Measurements from ENCODE around the gene CYTIP. TPM values are rescaled to one million over a fixed set of nuclear protein-coding genes. Genes with fewer than 3 reads are reported as not detected.

The CYTIP gene
- total RNA-seq, 1 donor from 2014 or later, result 0.54 TPM

- H3K9ac ChIP-seq, result no peak overlapping the region
- no peaks in the 10 kb centered on the region for H3K27me3 ChIP-seq
- no peaks in the 10 kb centered on the region for H4K20me1 ChIP-seq (ENCODE audit: low read depth)
- H3K9me3 ChIP-seq (ENCODE audit: low read depth), result no peaks in the 10 kb centered on the region
- no peak for TF ChIP-seq CTCF (IDR thresholded peaks at IDR 0.05)
- TF ChIP-seq EZH2phosphoT487 (IDR thresholded peaks at IDR 0.05), result no peak
- no peak for TF ChIP-seq EZH2 (IDR thresholded peaks at IDR 0.05)
- H3K79me2 ChIP-seq (ENCODE audit: low read depth), result no peaks in the 10 kb centered on the region
- H2AFZ ChIP-seq (replicated peaks), result no peak overlapping the region
- H3K4me3 ChIP-seq, result no peak overlapping the region
- Mint-ChIP-seq H3K27ac (no peak overlapping the region), H3K9me3 (no peaks in the 10 kb centered on the region), H3K4me1 (no peaks in the 10 kb centered on the region), H3K4me3 (no peak overlapping the region), H3K27me3 (ENCODE audit: insufficient read depth, low read depth) (no peaks in the 10 kb centered on the region), H3K36me3 (no peaks in the 10 kb centered on the region)
- H3F3A ChIP-seq (ENCODE audit: low read depth), result no peaks in the 10 kb centered on the region
- no peak overlapping the region for H3K4me2 ChIP-seq
- H3K36me3 ChIP-seq, result no peaks in the 10 kb centered on the region
- DNase-seq (ENCODE audit: low spot score), result no peak
- no peaks in the 10 kb centered on the region for H3K4me1 ChIP-seq
- no peak overlapping the region for H3K27ac ChIP-seq
Measured at GRCh38 chr2:157468931-157469708, 25.2 kb upstream of the CYTIP start.

- Histone ChIP-seq H2AFZ (replicated peaks) (no peak overlapping the region), H3K79me2 (ENCODE audit: low read depth) (no peaks in the 10 kb centered on the region), H3K9ac (no peak overlapping the region), H3K27ac (no peak overlapping the region), H3K4me2 (no peak overlapping the region), H3K4me1 (no peaks in the 10 kb centered on the region), H3K4me3 (no peak overlapping the region), H3K27me3 (no peaks in the 10 kb centered on the region), H3K36me3 (no peaks in the 10 kb centered on the region), H3F3A (ENCODE audit: low read depth) (no peaks in the 10 kb centered on the region), H4K20me1 (ENCODE audit: low read depth) (no peaks in the 10 kb centered on the region), H3K9me3 (ENCODE audit: low read depth) (no peaks in the 10 kb centered on the region)
- H3K27ac Mint-ChIP-seq, result no peak overlapping the region
- H3K4me1 Mint-ChIP-seq, result no peaks in the 10 kb centered on the region
- no peak for TF ChIP-seq EZH2phosphoT487 (IDR thresholded peaks at IDR 0.05)
- no peaks in the 10 kb centered on the region for H3K27me3 Mint-ChIP-seq (ENCODE audit: insufficient read depth, low read depth)
- H3K9me3 Mint-ChIP-seq, result no peaks in the 10 kb centered on the region
- DNase-seq (ENCODE audit: low spot score), result no peak
- no peaks in the 10 kb centered on the region for H3K36me3 Mint-ChIP-seq
- H3K4me3 Mint-ChIP-seq, result no peak overlapping the region
Measured at GRCh38 chr2:157466764-157467163, 22.9 kb upstream of the CYTIP start.

- H3K4me3 ChIP-seq, result no peak overlapping the region
- no peak for DNase-seq (ENCODE audit: low spot score)
- no peak overlapping the region for H3K4me2 ChIP-seq
- H3K27ac Mint-ChIP-seq, result no peak overlapping the region
- H2AFZ ChIP-seq (replicated peaks), result no peak overlapping the region
- no peaks in the 10 kb centered on the region for H3K79me2 ChIP-seq (ENCODE audit: low read depth)
- peaks cover 2% of the 10 kb centered on the region for H3K4me1 Mint-ChIP-seq
- H3K27me3 Mint-ChIP-seq (ENCODE audit: insufficient read depth, low read depth), result no peaks in the 10 kb centered on the region
- no peak overlapping the region for H3K4me3 Mint-ChIP-seq
- H4K20me1 ChIP-seq (ENCODE audit: low read depth), result no peaks in the 10 kb centered on the region
- H3K36me3 ChIP-seq, result no peaks in the 10 kb centered on the region
- no peak overlapping the region for H3K9ac ChIP-seq
- peaks cover 6% of the 10 kb centered on the region for H3K4me1 ChIP-seq
- H3K36me3 Mint-ChIP-seq, result no peaks in the 10 kb centered on the region
- no peaks in the 10 kb centered on the region for H3F3A ChIP-seq (ENCODE audit: low read depth)
- no peaks in the 10 kb centered on the region for H3K27me3 ChIP-seq
- no peaks in the 10 kb centered on the region for H3K9me3 ChIP-seq (ENCODE audit: low read depth)
- TF ChIP-seq CTCF (IDR thresholded peaks at IDR 0.05) (no peak), EZH2 (IDR thresholded peaks at IDR 0.05) (no peak), EZH2phosphoT487 (IDR thresholded peaks at IDR 0.05) (no peak)
- no peaks in the 10 kb centered on the region for H3K9me3 Mint-ChIP-seq
- H3K27ac ChIP-seq, result no peak overlapping the region
Measured at GRCh38 chr2:157465554-157465953, 21.7 kb upstream of the CYTIP start.

- Histone ChIP-seq H3K4me3 (no peak overlapping the region), H3K36me3 (no peaks in the 10 kb centered on the region), H4K20me1 (ENCODE audit: low read depth) (no peaks in the 10 kb centered on the region), H3K9me3 (ENCODE audit: low read depth) (no peaks in the 10 kb centered on the region), H3F3A (ENCODE audit: low read depth) (no peaks in the 10 kb centered on the region), H3K9ac (no peak overlapping the region), H3K27ac (no peak overlapping the region), H3K4me2 (no peak overlapping the region), H3K4me1 (peaks cover 19% of the 10 kb centered on the region), H2AFZ (replicated peaks) (no peak overlapping the region), H3K27me3 (no peaks in the 10 kb centered on the region), H3K79me2 (ENCODE audit: low read depth) (no peaks in the 10 kb centered on the region)
- no peak for DNase-seq (ENCODE audit: low spot score)
- H3K27ac Mint-ChIP-seq, result no peak overlapping the region
- H3K9me3 Mint-ChIP-seq, result no peaks in the 10 kb centered on the region
- no peak for TF ChIP-seq EZH2 (IDR thresholded peaks at IDR 0.05)
- TF ChIP-seq EZH2phosphoT487 (IDR thresholded peaks at IDR 0.05), result no peak
- no peak for TF ChIP-seq CTCF (IDR thresholded peaks at IDR 0.05)
- no peaks in the 10 kb centered on the region for H3K27me3 Mint-ChIP-seq (ENCODE audit: insufficient read depth, low read depth)
- no peaks in the 10 kb centered on the region for H3K36me3 Mint-ChIP-seq
- H3K4me1 Mint-ChIP-seq, result peaks cover 6% of the 10 kb centered on the region
- H3K4me3 Mint-ChIP-seq, result no peak overlapping the region
Measured at GRCh38 chr2:157463002-157463401, 19.1 kb upstream of the CYTIP start.
